SH-SY5Y (cell line): ENCODE results near the gene PXYLP1.

Experiments
- GATA2 ChIP-seq: IDR thresholded peaks from 2 replicates; pipeline ENCODE4 v1.6.1; 2011; ENCODE audit warnings: mild to moderate bottlenecking, low read depth, low read length
- GATA3 ChIP-seq: IDR thresholded peaks from 2 replicates; pipeline ENCODE4 v1.6.1; 2011; ENCODE audit warnings: low read depth, mild to moderate bottlenecking, low read length, moderate library complexity

DNA sequence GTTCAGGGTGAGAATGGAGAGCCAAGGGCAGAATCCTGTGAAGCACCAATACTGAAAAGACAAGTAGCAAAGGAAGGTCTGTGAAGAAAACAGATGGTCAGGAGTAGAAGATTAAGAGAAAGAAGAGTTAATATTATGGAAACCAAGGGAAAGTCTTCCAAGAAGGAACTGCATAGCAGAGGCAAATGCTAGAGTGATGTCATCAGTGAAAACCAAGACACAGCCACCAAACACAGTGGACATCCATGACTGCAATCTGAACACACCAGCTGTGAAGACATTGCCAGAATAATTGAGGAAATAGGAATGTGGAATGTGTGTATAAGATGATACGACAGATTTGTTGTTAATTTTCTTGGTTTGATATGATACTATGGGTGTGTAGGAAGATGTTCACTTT, 109.9 kb downstream of the PXYLP1 start:
- TF ChIP-seq GATA2 (no peak), GATA3 (no peak)
